HG02973 (cell line): Measurements from ENCODE around the gene NECTIN1.

ENCODE experiments used
- ATAC-seq: cut with Tn5 transposase; IDR thresholded peaks from one replicate; pipeline ENCODE4 v1.9.1; 2021; ENCODE audit warnings: moderate library complexity; ENCODE audit not compliant: unreplicated experiment

The NECTIN1 gene

GRCh38 chr11:119594639-119595249 is 134.3 kb downstream of the NECTIN1 start:
- no peak for ATAC-seq

- no peak for ATAC-seq
Measured at GRCh38 chr11:119593346-119593745, 135.7 kb downstream of the NECTIN1 start.

- ATAC-seq, result no peak
Measured at GRCh38 chr11:119592642-119593041, 136.4 kb downstream of the NECTIN1 start.

- ATAC-seq, result no peak
Measured at GRCh38 chr11:119591836-119592310, 137.1 kb downstream of the NECTIN1 start.

- ATAC-seq, result no peak
Measured at GRCh38 chr11:119590651-119591351, 138.2 kb downstream of the NECTIN1 start.

- ATAC-seq, result no peak
Measured at GRCh38 chr11:119589001-119589400, 140.0 kb downstream of the NECTIN1 start.
